PFSK-1 (cell line): ENCODE data around the gene NYNRIN.

Source experiments
- POLR2AphosphoS5 ChIP-seq: IDR thresholded peaks from 2 replicates; pipeline ENCODE4 v1.6.1; 2012; ENCODE audit warnings: low read depth, mild to moderate bottlenecking, control low read depth, low read length, moderate library complexity
- TAF1 ChIP-seq: IDR thresholded peaks from 2 replicates; pipeline ENCODE4 v1.6.1; 2012; ENCODE audit warnings: low read length, control low read depth, borderline replicate concordance; ENCODE audit not compliant: insufficient read depth
- TF ChIP-seq, protein P1 (sequence below), 2 experiments: IDR thresholded peaks; 2 replicates each; pipeline versions ENCODE4 v1.6.1 to v1.8.0; 2011 to 2012; ENCODE audit warnings: low read depth in 2 of 2, low read length in 2 of 2, control low read depth in 1 of 2, inconsistent platforms in 1 of 2, mild to moderate bottlenecking in 1 of 2, moderate library complexity in 1 of 2; ENCODE audit not compliant: insufficient read depth in 1 of 2

DNA sequence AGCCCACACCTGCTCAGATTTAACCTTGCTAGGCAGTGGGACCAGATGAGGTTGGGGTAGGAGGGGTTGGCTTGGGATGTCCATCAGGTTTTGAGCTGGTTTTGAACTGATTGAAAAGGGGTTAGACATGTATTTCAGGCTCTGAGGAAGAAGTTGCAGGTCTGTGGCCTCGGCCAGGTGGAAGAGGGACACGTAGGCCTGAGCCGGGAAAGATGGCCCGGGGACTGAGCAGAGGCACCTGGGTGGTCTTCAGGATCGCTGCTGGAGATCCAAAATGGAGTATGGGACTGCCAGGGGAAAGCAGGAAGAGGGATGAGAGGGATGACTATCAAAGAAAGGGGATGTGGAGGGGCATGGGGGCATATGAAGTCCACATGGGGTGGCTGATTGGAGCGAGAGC lies 7.6 kb downstream of the NYNRIN start:
- TF ChIP-seq, protein P1, sequence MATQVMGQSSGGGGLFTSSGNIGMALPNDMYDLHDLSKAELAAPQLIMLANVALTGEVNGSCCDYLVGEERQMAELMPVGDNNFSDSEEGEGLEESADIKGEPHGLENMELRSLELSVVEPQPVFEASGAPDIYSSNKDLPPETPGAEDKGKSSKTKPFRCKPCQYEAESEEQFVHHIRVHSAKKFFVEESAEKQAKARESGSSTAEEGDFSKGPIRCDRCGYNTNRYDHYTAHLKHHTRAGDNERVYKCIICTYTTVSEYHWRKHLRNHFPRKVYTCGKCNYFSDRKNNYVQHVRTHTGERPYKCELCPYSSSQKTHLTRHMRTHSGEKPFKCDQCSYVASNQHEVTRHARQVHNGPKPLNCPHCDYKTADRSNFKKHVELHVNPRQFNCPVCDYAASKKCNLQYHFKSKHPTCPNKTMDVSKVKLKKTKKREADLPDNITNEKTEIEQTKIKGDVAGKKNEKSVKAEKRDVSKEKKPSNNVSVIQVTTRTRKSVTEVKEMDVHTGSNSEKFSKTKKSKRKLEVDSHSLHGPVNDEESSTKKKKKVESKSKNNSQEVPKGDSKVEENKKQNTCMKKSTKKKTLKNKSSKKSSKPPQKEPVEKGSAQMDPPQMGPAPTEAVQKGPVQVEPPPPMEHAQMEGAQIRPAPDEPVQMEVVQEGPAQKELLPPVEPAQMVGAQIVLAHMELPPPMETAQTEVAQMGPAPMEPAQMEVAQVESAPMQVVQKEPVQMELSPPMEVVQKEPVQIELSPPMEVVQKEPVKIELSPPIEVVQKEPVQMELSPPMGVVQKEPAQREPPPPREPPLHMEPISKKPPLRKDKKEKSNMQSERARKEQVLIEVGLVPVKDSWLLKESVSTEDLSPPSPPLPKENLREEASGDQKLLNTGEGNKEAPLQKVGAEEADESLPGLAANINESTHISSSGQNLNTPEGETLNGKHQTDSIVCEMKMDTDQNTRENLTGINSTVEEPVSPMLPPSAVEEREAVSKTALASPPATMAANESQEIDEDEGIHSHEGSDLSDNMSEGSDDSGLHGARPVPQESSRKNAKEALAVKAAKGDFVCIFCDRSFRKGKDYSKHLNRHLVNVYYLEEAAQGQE (IDR thresholded peaks at IDR 0.05; ENCODE audit: insufficient read depth in 1 of 2, low read depth in 2 of 2, low read length in 2 of 2), result no peak
- TF ChIP-seq POLR2AphosphoS5 (no peak), TAF1 (no peak)
